ENCODE results near the gene OMP.

Gene OMP

GRCh38 chr11:77069336-77069968 is 33.2 kb upstream of the OMP start:
- no peak for DNase-seq

DNA sequence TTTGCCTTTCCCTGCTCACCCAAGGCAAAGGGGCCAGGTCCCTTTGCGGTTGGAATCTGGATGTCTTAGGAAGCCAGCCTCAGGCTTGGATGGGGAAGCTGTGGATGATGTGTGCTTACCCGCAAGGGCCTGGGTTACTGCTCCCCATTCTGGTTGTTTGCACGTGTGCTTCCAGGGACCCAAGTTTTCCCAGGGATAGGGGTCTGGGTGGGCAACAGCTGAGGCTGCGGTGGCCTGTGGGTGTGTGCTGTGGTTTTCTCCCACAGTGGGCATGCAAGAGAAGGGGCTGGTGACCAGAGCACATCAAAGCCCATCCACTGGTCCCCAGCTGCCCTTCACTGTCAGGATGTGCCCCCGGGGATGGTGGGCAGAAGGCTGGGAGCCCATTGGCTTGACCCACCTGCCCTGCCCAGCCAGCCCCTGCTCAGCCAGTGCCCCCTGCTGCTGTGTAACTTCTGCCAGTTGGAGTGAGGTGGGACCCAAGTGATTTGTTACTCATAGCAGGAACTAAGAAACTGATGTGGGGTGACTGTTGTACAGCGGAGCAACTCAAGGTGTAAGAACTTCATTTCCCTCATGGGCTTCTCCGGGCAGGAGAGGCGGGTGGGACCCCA is 32.6 kb upstream of the OMP start:
- no peak for DNase-seq

DNA sequence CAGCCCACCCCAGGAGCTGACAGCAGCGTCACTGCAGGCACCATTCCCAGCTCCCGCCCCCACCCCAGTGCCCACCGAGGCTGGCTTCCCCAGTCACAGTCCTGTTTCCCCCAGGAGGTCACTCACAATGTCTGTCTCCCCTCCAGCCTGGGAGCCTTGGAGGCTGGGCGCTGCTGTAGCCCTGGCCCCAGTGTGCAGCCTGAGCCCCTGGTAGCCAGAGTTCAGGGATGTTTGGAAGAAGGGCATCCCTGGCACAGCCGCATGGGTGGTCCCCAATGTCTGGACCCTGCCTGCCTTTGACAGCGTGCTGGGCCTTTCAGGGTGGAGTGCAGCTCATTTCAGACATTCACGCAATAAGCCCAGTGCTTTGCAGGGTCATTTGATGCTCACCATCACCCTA is 31.6 kb upstream of the OMP start:
- DNase-seq: no peak

DNA sequence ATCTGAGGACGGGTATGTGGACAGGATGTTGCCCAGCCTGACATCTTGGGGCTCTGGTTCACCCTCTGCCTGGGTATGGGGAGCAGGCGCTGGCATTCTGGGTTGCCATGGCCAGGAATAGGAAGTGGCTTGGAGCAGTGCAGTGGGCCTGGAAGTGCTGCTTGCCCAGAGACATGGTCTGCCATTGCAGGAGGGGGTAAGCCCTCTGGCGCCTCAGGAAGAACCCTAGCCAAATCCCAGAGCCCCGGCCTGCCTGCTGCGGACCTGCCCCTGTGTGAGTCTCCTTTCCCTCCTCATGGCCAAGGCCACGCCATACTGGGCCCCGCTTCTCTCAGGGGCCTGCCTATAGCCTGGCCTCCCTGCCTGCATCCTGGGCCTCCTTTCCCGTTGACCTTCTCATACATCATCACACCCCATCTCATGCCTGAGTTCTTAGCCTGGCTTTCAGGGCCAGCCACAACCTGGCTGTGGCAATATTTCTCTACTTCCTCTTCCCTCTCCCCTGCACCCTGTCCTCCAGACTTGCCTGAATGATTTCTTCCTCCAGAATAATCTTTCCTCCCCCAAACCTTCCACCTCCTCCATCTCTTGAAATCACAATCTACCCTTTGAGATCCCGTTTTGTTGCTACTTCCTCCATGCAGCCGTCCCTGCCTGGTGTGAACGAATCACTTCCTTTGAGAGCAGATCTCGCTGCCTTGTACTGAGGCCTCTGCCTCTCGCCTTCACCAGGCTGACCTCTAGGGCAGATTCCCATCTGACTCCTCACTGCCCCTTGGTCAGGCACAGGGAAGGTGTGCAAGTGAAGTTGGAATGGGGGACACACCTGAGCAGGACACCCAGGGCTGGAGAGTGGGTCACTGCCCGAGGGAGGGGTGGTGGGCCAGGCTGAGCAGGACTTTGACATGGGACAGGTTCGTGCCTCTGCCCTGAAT is 30.7 kb upstream of the OMP start:
- no peak for DNase-seq

- no peak for DNase-seq
These were observed 29.8 kb upstream of the OMP start for GRCh38 chr11:77072851-77073327.

DNA sequence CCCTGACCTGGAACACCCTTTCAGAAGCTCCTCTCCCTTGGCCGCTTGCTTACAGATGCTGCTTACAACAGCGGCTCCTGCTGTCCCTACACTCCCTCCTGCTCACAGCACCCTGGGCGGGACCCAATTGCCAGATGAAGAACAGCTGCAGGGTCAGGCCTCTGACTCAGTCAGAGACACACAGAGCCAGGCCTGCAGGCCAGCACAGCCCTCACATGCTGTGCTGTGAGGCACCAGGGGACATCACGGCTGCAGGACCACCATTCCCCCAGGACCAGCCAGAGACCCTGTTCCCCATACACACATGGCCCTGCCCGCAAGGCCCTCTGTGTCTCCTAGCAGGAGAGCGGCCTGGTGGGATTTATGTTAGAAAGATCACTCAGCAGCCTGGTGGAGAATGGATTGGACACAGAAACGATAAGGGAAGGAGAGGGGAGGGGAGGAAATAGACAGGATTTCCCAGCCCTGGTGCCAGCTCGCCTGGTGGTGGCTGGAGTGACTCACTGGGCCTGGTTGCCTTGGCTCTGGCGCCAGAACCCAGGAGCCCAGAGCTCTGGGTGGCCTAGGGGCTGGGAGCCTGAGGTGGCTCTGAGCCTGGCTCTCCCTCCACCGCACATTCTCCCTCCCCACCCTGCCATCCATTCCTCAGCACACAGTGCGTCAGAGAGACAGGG is 29.2 kb upstream of the OMP start:
- peak in 27 of 56 donors; percentile 10 to 70 (median 51) for DNase-seq

DNA sequence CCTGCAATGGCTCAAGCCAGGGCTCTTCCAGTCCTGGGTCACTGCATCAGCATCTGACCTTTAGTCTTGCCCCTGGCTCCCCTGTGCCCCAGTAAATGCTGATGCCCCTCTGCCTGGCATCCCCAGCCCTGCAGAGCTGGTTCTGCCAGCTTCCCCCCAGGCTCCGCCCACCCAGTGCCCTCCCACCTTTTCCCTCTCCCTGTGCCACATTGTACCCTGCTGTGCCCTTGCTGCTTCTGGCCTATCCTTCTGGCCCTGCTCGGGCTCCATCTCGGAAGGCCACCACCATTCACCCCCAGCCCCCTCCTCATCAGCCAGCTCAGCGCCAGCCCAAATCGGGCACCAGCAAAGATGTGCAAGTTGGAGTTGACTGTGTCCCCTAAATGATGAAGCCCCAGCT is 28.4 kb upstream of the OMP start:
- no peak for DNase-seq

- DNase-seq: no peak
These were observed 27.9 kb upstream of the OMP start for GRCh38 chr11:77074626-77075221.

GRCh38 chr11:77075425-77075905 is 27.2 kb upstream of the OMP start:
- DNase-seq: no peak

DNA sequence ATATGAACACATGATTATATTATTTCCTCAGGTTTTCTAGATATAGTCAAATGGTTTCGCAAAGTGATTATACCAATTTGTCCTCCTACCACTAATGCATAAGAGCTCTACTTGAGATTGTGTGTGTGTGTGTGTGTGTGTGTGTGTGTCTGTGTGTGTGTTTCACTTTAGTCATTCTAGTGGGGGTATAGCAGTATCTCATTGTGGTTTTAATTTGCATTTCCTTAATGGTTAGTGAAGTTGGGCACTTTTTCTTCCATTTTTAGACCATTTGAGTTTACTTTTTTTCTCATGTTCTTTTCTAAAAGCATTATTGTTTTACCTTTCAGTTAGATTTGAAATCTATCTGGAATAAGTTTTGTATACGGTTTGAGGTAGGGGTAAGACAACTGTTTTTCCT is 23.0 kb upstream of the OMP start:
- DNase-seq: no peak

DNA sequence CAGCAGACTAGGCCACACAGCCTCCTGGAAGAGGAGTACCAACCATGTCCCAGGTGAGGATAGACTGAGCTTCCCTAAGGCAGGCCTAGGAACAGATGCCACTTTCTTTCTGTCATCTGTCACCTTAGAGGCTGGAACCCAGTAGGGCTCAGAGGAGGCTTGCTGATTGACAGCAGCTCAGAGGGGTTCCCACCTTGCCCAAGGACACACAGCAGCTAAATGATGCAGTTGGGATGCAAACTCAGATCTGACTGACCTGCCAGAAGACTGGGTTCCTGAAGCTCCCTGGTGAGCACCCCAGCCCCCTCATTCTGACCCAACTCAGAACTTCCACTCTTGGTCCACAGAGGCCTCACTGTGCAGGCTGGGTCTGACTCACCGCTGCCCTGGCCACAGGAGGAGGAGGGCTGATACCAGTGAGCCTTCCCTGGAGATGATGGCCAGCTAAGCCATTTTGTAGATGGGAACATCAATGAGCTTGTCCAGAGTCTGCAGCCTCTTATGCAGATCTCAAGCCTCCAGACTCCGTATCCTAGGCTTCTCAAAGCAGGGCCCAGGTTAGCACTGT is 21.9 kb upstream of the OMP start:
- no peak for DNase-seq

DNA sequence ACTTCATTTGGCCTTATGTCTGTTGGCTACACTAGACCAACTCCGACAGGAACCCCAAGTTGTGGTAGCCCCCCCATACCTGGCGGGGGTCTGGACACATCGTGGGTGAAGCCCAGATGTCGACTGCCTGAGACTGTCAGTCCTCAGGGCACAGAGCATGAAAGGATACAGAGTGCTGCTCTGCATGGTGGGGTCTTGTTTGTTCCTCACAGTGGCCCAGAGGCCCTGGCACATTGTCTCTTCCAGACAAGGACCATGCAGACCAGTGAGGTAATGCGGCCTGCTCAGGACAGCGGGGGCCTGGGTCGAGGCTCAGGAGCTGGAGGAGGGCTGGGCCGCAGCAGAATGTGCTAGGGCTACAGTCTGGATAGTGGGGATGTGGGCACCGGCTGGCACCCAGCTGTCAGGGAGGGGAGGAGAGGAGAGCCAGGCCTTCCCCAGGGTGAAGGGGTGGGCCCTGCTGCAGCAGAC is 21.2 kb upstream of the OMP start:
- no peak for DNase-seq

DNA sequence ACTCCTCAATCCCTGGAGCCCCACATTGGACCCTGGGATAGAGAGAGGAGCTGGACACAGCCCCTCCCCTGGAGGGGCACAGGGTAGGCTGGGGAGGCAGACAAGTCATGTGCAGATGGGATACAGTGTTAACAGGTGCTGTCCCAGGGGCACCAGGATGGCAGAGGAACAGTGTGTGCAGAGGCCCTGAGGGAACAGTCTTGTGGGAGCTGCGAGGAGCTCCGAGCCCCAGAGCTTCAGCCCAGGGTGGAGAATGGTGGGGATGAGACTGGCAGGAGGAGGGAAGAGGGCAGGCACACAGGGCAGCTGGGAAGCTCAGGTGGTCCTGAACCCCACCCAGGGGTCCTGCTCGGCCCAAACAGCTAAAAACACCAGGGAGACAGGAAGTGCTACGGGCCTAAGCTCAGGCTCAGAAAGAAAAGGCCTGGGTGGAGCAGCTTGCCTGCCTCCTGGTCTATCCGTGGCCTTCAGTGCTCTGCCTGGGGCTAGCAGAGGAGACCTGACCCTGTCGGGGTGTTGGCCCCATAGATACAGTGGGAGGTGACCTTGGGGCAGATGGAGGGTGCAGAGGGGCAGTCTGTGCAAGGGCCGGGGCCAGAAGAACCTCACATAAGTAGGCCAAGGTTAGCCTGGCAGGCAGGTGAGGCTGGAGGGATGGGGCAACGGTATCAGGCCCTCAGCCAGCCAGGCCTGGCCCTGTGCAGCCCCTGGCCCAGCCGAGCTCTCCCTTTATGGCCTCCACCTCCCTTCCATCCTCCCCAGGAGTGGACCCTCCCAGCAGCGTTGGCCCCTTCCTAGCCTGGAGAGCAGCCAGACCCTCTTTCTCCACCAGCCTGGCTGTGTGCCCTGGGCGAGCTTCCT is 20.4 kb upstream of the OMP start:
- no peak for DNase-seq

DNA sequence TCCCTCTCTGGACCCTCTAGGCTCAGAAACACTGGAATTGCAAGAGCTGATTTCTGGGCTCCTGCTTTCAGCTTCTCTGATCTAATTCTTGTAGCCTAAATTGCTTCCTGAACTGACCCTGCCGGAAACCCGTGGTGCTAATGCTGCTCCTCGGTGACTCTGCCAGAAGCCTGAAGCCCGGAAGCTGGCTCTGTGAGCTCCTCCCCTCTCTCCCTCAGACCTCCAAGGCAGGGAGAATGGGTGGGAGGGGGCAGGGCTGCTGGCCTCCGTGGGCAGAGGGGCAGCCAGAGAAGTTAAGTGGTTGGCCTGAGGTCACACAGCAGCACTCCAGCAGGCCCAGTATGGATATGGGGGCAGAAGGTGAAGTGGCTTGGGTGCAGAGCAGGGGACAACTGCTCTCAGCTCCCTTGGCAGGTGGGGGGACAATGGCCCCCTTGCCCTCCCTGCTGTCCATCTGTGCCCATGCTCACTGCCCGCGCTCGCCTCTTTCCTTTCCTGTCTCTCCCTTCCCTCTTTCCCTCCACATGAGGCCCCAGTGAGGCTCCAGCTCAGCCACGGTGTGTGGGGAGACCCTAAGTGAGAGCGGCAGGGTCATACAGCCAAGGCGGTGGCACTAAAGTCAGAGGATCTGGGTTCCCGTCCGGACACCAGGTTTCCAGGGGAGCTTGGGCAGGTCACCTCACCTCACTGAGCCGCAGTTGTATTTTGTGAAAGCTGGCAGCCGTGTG is 19.6 kb upstream of the OMP start:
- no peak for DNase-seq

DNA sequence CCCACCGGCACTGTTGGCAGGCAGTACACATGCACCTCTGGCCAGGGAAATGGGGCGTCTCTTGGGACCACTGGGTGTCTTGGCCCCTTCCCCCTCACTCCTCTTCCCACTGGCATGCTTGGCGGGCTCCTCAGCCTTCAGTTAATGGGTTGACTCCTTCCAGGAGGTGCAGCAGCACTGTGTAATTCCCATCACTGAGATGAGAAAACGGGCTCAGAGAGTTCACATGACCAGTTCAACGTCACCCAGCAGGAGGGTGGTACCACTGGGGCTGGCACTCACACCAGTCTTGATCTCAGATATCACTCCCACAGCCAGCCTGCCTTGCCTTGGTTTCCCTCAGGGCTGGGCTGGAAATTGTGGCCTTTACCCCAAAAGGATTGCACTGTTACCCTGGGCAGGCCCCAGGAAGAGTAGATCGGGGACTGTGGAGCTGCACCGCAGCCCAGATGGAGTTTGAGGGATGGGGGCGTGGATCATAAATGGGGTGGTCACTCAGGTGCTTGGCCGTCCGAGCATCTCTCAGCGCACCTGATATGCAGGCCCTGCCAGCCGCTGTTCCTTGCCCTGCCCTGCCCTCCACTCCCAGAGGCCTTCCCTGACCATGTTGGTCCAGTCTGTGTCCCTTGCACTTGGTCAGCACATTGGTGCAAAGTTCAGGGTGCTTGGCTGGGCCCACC is 18.9 kb upstream of the OMP start:
- no peak for DNase-seq

- DNase-seq: no peak
These were observed 18.0 kb upstream of the OMP start for GRCh38 chr11:77084581-77085191.

GRCh38 chr11:77085652-77086051 is 17.0 kb upstream of the OMP start:
- DNase-seq: no peak

Measured in amygdala (tissue), 56 donors.